Hematopoietic multipotent progenitor cell (in vitro differentiated cells): ENCODE data around the gene GOLGA8F. TPM values are rescaled to one million over a fixed set of nuclear protein-coding genes. Genes with fewer than 3 reads are reported as not detected.
"Not testable (repeated sequence)": the region's sequence is repeated elsewhere in the genome, so short reads cannot be mapped to it uniquely, and the experiment has no call there.

Experiments used
- DNase-seq, 3 donors: peaks; one replicate each; pipeline ENCODE4 v3.0.0-alpha.2; 2011 to 2015; ENCODE audit warnings: low read depth in 2 of 3, low spot score in 2 of 3
- small RNA-seq: library from RNA; depleted of rRNA; stranded (forward); fragments of <200 nt; gene quantifications from one replicate; pipeline ENCODE3, GENCODE V24; 2012
- total RNA-seq: library from RNA; depleted of rRNA; stranded (reverse); fragments of >200 nt; gene quantifications from one replicate; pipeline ENCODE4 v1.2.3, GENCODE V29; 2012

Gene GOLGA8F, protein sequence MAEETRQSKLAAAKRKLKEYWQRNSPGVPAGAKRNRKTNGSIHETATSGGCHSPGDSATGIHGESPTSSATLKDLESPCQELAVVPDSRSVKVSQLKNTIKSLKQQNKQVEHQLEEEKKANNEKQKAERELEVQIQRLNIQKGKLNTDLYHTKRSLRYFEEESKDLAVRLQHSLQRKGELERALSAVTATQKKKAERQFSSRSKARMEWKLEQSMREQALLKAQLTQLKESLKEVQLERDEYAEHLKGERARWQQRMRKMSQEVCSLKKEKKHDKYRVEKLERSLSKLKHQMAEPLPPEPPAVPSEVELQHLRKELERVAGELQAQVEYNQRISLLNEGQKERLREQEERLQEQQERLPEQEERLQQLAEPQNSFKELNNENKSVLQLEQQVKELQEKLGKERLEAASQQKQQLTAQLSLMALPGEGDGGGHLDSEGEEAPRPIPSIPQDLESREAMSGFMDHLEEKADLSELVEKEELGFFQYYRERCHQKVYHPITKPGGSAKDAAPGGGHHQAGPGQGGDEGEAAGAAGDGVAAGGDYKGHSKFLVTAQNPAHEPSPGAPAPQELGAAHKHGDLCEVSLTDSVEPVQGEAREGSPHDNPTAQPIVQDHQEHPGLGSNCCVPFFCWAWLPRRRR
- total RNA-seq = not detected

DNA sequence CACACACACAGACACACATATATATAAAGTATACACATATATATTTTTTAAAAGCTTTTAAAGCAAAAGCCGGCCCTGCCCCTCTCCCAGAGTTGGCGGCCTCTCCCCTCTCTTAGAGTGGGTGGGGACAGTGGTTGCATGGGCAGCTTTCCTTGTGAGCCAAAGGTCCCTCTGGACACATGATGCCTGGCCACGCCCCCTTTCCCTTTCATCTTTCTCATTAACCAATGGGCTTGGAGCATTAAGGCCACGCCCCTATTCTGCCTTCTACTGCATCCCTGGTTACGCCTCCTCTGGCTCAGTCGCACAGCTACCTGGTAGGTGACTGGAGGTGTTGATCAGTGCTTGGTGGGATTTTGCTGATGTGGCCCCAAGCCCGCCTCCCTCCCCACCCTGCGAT, at the start of gene GOLGA8F:
GOLGA8F (plus strand) TSS at position 301 of the 400 bp plus-strand sequence; CDS start at position 399, 98 bp downstream.
- not testable (repeated sequence) for DNase-seq

DNA sequence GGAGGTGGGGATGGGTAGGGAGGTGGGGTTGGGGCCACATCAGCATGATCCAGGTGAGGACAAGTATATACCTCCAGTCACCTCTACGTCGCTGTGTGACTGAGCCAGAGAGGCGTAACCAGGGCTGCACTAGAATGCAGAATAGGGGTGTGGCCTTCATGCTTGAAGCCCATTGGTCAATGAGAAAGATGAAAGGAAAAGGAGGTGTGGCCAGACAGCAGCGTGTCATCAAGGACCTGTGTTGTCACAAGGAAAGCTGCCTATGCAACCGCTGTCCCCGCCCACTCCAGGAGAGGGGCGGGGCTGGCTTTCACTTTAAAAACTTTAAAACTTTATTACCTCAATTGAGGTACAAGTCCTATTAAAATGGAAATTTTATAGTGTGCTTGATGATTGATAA, 20.5 kb upstream of the GOLGA8F start, which contains the start of gene GOLGA6L24:
GOLGA6L24 (minus strand) TSS at position 101 of the 400 bp plus-strand sequence; CDS start at position 40, 61 bp downstream.
- DNase-seq = not testable (repeated sequence)

DNA sequence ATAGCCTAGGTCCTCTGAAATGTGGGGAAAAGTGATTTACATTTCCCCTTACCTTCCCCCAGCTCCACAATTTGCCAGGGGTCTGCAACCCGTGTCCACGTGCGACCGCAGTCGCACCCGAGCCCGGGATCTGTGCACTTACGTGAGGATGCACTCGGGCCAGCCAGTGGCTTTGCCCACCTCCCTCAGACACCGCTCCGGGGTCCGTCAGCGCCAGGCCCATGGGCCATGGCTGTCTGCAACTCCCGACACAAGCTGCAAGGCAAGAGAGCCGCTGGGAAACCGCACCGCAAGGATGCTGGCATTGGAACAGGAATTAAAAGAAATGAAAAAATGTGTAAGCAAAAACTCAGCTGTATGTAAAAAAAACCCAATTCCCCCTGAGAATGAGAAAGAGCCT, 13.0 kb upstream of the GOLGA8F start:
- DNase-seq = not testable (repeated sequence)

DNA sequence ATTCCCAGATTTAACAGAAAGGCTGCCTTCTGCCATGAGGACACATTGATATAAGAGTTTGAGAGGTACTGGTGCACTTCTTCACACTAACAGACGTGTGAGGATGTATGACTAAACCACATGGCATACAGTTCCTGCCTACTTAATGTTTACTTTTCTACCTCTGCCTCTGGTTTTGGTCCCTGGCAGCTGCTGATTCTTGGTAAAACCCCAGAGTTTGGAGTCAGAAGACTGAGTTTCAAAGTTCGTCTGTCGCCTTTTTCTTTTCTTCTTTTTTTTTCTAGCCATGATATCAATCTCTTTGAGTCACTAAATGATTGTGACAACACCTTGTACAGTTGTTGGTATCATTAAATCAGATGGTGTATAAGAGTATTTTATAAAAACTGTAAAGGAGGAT, 1.6 kb downstream of the GOLGA8F start:
- not testable (repeated sequence) for DNase-seq

DNA sequence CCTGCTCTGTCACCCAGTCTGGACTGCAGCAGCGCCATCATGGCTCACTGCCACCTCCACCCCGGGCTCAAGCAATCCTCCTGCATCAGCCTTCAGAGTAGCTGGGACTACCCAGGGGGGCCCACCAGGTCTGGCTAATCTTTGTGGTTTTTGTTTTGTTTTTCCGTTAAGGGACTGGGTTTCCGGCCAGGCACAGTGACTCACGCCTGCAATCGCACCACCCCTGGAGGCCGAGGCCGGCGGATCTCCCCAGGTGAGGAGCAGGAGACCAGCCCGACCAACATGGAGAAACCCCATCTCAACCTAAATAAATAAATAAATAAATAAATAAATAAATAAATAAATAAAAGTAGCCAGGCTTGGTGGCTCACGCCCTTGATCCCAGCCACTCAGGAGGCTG, 17.6 kb downstream of the GOLGA8F start:
- not testable (repeated sequence) for DNase-seq

DNA sequence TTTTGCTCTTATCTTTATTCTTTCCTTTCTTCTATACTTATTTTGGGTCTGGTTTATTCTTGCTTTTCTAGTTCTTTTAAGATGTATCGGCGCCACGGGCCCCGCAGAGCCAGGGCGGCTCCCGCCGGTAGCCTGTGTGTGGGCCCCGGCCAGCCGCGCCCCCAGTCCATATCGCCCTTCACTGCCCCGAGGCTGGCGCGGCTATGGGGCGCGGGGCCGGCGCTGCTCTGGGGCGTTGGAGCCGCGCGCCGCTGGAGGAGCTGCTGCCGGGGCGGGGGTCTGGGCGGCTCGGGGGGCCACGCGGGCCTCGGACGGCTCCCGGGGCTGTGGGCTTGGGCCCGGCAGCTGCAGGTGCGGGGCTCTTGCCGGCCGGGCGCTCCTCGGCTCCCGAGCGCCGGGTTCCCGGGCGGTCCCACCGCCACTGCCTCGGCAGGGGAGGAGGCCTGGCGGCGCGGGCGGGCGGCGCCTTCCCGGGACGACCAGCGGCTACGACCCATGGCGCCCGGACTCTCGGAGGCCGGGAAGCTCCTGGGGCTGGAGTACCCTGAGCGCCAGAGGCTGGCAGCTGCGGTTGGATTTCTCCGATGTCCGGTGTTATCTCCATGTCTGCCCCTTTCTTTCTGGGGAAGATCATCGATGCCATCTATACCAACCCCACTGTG, 24.4 kb downstream of the GOLGA8F start:
- DNase-seq = not testable (repeated sequence)

DNA sequence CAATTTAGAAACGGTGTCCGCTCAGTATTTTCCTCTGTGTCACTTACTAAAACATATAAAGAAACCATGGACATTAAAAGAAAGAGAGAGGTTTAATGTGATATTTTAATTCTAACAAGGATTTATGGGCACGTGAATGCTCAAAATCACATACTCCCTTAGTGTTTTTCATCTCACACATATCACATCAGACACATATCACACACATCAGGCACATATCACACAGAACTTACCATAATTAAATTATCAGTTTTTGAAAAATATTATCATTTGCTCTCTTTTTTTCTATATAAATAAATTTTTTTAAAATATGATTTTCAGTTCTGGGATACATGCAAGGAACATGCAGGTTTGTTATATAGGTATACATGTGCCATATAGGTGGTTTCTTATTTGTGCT, 42.0 kb downstream of the GOLGA8F start:
- DNase-seq = peak in 1 of 3 donors; percentile 0

DNA sequence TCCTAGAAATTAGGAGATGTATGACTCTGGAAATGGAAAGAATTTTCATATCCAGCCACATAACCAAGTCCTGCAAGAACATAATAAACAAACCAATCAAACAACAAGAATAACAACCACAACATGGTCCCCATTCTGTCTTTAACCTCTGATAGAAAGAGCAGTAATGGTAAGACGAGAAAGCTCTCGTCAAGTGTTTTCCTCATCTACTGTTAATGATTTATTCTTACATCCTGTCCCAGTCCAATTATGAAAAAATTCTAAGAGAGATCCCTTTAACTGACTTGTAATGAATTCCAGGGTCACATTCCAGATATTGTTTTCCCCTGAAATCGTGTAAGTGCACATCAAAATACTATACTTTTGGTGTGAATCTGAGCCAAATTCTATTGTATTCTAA, 57.1 kb downstream of the GOLGA8F start:
- not testable (repeated sequence) for DNase-seq

Small RNA genes within 50 kb of the gene (small RNA-seq; reads per million reads assigned to genes)
- gene AC091304.5 (not detected), gene AC091304.6 (not detected), gene AC091304.9 (not detected), gene MIR4509-2 (not detected), gene RN7SL238P (not detected)

Other genes starting within 250 kb of the GOLGA8F start
- 77.3 TPM for gene HERC2, start 56.5 kb upstream of the GOLGA8F start, total RNA-seq
- not detected for gene GOLGA6L24, start 20.6 kb upstream of the GOLGA8F start, total RNA-seq
- not detected for gene GOLGA8G, start 154.3 kb downstream of the GOLGA8F start, total RNA-seq
- not detected for gene GOLGA6L25, start 174.9 kb downstream of the GOLGA8F start, total RNA-seq